Dedifferentiated amniotic fluid mesenchymal stem cell (primary cell): ENCODE results near the gene TMEM37.
A peak's percentile ranks its signal among the peaks of the same experiment; 100 is the strongest.
"Not testable (repeated sequence)": the region's sequence is repeated elsewhere in the genome, so short reads cannot be mapped to it uniquely, and the experiment has no call there.

Source experiments
- DNase-seq: peaks from one replicate; pipeline ENCODE4 v3.0.0-alpha.2; 2016; ENCODE audit errors: extremely low spot score

Gene TMEM37

GRCh38 chr2:119431155-119431975, at the start of gene TMEM37:
Gene TMEM37, plus strand, starts transcription at chr2:119431854. Its CDS starts 50 bp downstream, at chr2:119431904.
- peak; percentile 20 for DNase-seq

- no peak for DNase-seq
These were observed 48.1 kb upstream of the TMEM37 start for GRCh38 chr2:119383410-119384140.

- DNase-seq, result no peak
These were observed 46.7 kb upstream of the TMEM37 start for GRCh38 chr2:119384971-119385370.

GRCh38 chr2:119385466-119385865, 46.2 kb upstream of the TMEM37 start:
- DNase-seq, result no peak

GRCh38 chr2:119387381-119388129, 44.1 kb upstream of the TMEM37 start:
- peak; percentile 36 for DNase-seq

- DNase-seq, result no peak
These were observed 41.9 kb upstream of the TMEM37 start for GRCh38 chr2:119389615-119390306.

- no peak for DNase-seq
These were observed 37.5 kb upstream of the TMEM37 start for GRCh38 chr2:119393971-119394748.

GRCh38 chr2:119397196-119397595, 34.5 kb upstream of the TMEM37 start:
- no peak for DNase-seq

- DNase-seq, result no peak
These were observed 29.5 kb upstream of the TMEM37 start for GRCh38 chr2:119402106-119402505.

- no peak for DNase-seq
These were observed 28.8 kb upstream of the TMEM37 start for GRCh38 chr2:119402645-119403560.

- not testable (repeated sequence) for DNase-seq
These were observed 28.0 kb upstream of the TMEM37 start for GRCh38 chr2:119403618-119404017.

GRCh38 chr2:119405151-119405550, 26.5 kb upstream of the TMEM37 start:
- DNase-seq, result no peak

GRCh38 chr2:119407430-119408220, 24.0 kb upstream of the TMEM37 start:
- DNase-seq, result peak; percentile 66

- DNase-seq, result no peak
These were observed 23.4 kb upstream of the TMEM37 start for GRCh38 chr2:119408221-119408619.

GRCh38 chr2:119409506-119409905, 22.1 kb upstream of the TMEM37 start:
- no peak for DNase-seq

- no peak for DNase-seq
These were observed 16.8 kb upstream of the TMEM37 start for GRCh38 chr2:119414894-119415293.

GRCh38 chr2:119415630-119416029, 16.0 kb upstream of the TMEM37 start:
- no peak for DNase-seq

- no peak for DNase-seq
These were observed 15.2 kb upstream of the TMEM37 start for GRCh38 chr2:119416299-119416923.

- DNase-seq, result no peak
These were observed 13.7 kb upstream of the TMEM37 start for GRCh38 chr2:119417908-119418307.
